ENCODE data around the gene CBY2.
"Not testable (repeated sequence)": the region's sequence is repeated elsewhere in the genome, so short reads cannot be mapped to it uniquely, and the experiment has no call there.

The CBY2 gene

DNA sequence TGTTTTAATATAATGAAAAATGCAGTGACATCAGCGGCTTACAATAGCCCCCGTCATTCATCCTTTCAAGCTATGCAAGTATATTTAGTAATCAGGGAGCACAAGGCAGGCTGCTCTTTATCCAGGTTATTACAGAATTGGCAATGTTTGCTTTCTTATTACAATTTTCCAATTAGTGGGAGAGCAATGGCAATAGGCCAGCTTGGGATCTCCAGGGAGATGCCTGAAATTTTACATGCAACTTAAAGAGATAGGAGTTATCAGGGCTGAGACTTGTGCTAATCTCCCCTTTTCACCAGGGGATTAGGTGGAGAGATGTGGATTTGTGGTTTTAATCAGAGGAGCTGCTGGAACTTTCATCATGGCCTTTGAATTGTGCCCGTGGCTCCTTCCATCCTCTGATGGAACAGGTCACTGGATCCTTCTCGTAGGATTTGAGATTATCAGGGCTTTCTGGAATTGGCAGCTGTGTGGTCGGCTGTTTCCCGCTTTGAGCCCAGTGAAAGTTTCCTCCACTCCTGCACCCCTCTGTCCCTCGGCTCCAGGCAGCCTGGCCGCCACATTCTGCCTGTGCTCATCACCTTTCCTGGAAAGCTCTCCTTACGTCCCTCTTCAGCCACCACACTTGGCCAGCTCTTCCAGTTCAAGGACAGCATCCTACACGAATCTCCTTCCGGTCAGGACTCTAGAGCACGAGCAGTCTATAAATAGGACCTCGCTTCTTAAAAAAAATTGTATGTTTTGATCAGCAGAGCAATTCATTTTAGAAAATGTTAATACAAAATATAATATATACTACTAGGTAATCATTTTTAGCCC lies 47.0 kb downstream of the CBY2 start:
- DNase-seq: no peak

DNA sequence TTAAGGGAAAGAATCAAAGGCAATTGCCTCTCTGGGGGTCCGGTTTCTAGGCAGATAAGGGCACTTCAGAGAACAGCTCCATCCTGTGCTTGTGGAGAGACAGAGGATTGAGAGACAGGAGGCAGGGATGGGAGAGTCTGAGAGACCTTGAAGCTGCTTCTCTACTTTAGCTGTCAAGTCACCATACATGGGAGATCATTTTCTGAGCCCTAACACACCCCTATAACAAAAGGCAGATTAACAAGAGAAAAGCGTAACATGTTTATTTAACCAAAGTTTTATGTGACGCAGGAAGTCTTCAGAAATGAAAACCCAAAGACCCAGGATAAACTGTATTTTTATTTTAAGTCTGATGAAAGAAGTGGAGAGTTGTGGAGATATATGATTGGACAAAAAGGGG lies 48.4 kb downstream of the CBY2 start:
- no peak for DNase-seq

- DNase-seq: no peak
Measured at GRCh38 chr13:45751885-45752284, 49.8 kb downstream of the CBY2 start.

DNA sequence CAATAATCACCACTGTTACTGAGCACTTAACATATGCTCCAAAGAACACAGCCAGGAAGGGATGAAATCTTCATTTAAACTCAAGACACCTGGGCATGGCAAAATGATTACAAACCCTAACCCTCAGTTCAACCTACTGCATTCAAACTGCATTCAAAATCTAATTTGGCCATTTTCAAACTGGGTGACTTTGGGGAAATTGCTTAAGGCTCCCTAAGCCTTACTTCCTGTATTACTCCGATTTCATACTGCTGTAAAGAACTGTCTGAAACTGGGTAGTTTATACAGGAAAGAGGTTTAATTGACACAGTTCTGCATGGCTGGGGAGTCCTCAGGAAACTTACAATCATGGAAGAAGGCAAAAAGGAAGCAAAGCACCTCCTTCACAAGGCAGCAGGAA lies 50.4 kb downstream of the CBY2 start:
- DNase-seq: no peak

DNA sequence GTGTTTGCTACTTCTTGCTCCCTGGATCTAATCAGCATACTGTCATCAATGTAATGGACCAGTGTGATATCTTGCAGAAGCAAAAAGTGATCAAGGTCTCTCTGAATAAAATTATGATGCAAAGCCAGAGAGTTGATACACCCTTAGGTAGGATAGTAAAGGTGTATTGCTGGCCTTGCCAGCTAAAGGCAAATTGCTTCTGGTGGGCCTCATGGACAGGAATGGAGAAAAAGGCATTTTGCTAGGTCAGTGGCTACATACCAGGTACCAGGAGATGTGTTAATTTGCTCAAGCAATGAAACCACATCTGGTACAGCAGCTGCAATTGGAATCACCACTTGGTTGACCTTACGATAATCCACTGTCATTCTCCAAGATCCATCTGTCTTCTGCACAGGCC lies 54.4 kb downstream of the CBY2 start:
- not testable (repeated sequence) for DNase-seq

GRCh38 chr13:45757589-45757988 lies 55.5 kb downstream of the CBY2 start:
- not testable (repeated sequence) for DNase-seq

- DNase-seq: no peak
Measured at GRCh38 chr13:45763419-45763818, 61.3 kb downstream of the CBY2 start.
